OCI-LY1 (cell line): ENCODE data around the gene BDKRB1.

Experiments used
- H2AFZ ChIP-seq: fragments of 200-600 bp; sonication (generic), shearing (Covaris generic); 2 replicates; pipeline ENCODE4 v1.6.0; 2014; ENCODE audit warnings: antibody characterized with exemption, mild to moderate bottlenecking, low read length
- H3F3A ChIP-seq: fragments of 200-600 bp; sonication (generic), shearing (Covaris generic); 2 replicates; pipeline ENCODE4 v1.6.0; 2014; ENCODE audit warnings: mild to moderate bottlenecking, antibody characterized with exemption, low read length, moderate library complexity; ENCODE audit not compliant: insufficient read depth
- H3K27ac ChIP-seq: fragments of 200-600 bp; sonication (generic); 2 replicates; pipeline ENCODE4 v1.5.1; 2014; ENCODE audit warnings: low read length, mixed run types, mild to moderate bottlenecking, low read depth; ENCODE audit not compliant: poor library complexity, severe bottlenecking
- H3K27me3 ChIP-seq: fragments of 200-600 bp; sonication (generic); 2 replicates; pipeline ENCODE4 v1.6.0; 2014; ENCODE audit warnings: antibody characterized with exemption, mild to moderate bottlenecking, low read length, moderate library complexity; ENCODE audit not compliant: insufficient read depth
- H3K36me3 ChIP-seq: fragments of 200-600 bp; sonication (generic); 2 replicates; pipeline ENCODE4 v1.6.1; 2014; ENCODE audit warnings: mild to moderate bottlenecking, antibody characterized with exemption, low read length, moderate library complexity, mixed read lengths; ENCODE audit not compliant: insufficient read depth
- H3K4me1 ChIP-seq: fragments of 200-600 bp; sonication (generic); 2 replicates; pipeline ENCODE4 v1.5.1; 2014; ENCODE audit warnings: mild to moderate bottlenecking, low read length, moderate library complexity; ENCODE audit not compliant: insufficient read depth, severe bottlenecking
- H3K4me2 ChIP-seq: fragments of 200-600 bp; sonication (generic), shearing (Covaris generic); 2 replicates; pipeline ENCODE4 v1.6.1; 2014; ENCODE audit warnings: low read length
- H3K4me3 ChIP-seq: fragments of 200-600 bp; sonication (generic); 2 replicates; pipeline ENCODE4 v1.5.1; 2014; ENCODE audit warnings: low read length, low read depth, mild to moderate bottlenecking, mixed read lengths; ENCODE audit not compliant: poor library complexity, severe bottlenecking
- H3K79me2 ChIP-seq: fragments of 200-600 bp; shearing (Covaris generic); 2 replicates; pipeline ENCODE4 v1.6.1; 2016; ENCODE audit warnings: mixed run types, low read length, mixed read lengths; ENCODE audit not compliant: insufficient read depth
- H3K9ac ChIP-seq: fragments of 200-600 bp; sonication (generic), shearing (Covaris generic); 2 replicates; pipeline ENCODE4 v1.6.1; 2014; ENCODE audit warnings: mild to moderate bottlenecking, low read length, mixed read lengths
- H3K9me2 ChIP-seq: fragments of 200-600 bp; sonication (generic), shearing (Covaris generic); 2 replicates; pipeline ENCODE4 v1.6.1; 2014; ENCODE audit warnings: low read depth, mild to moderate bottlenecking, low read length, mixed read lengths
- H3K9me3 ChIP-seq: fragments of 200-600 bp; shearing (Covaris generic); 2 replicates; pipeline ENCODE4 v1.6.1; 2014; ENCODE audit warnings: low read length, mixed read lengths
- H4K20me1 ChIP-seq: fragments of 200-600 bp; sonication (generic), shearing (Covaris generic); 2 replicates; pipeline ENCODE4 v1.6.0; 2016; ENCODE audit warnings: mild to moderate bottlenecking, low read length; ENCODE audit not compliant: insufficient read depth
- CTCF ChIP-seq: fragments of 200-600 bp; sonication (generic), shearing (Covaris generic); IDR thresholded peaks from 2 replicates; pipeline ENCODE4 v1.5.1; 2017; ENCODE audit warnings: mild to moderate bottlenecking, antibody characterized with exemption, low read length, moderate library complexity, mixed read lengths
- EZH2 ChIP-seq: fragments of 200-600 bp; sonication (generic), shearing (Covaris generic); IDR thresholded peaks from 2 replicates; pipeline ENCODE4 v1.8.0; 2017; ENCODE audit warnings: borderline replicate concordance, mixed run types, mild to moderate bottlenecking, antibody characterized with exemption, low read length, moderate library complexity, mixed read lengths

BDKRB1 gene

DNA sequence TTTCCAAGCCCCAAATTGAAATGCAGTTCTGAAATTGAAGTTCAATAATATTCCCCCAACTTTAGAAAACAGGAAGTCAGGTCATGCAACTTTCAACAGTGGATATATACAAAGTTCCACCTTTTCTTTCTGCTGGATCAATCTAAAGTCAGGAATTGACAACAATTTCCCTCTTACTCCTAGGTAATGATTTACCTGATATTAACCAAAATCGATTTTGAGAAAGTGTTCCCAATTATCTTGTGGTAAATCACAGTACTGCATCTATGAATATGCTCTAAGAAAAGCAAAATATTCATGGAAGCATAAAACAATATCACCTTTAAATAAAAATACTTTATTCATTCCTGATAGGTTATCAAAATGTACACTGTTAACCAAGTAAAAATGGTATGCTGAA is 28.4 kb downstream of the BDKRB1 start:
- H3K4me3 ChIP-seq = no peak overlapping the region
- no peaks in the 10 kb centered on the region for H3K27me3 ChIP-seq
- no peak overlapping the region for H2AFZ ChIP-seq
- H4K20me1 ChIP-seq = no peaks in the 10 kb centered on the region
- no peak overlapping the region for H3K9ac ChIP-seq
- H3K9me2 ChIP-seq = no peaks in the 10 kb centered on the region
- H3K79me2 ChIP-seq = no peaks in the 10 kb centered on the region
- TF ChIP-seq EZH2 = no peak
- no peak for TF ChIP-seq CTCF
- H3K27ac ChIP-seq = no peak overlapping the region
- no peaks in the 10 kb centered on the region for H3K4me1 ChIP-seq
- no peaks in the 10 kb centered on the region for H3F3A ChIP-seq
- peaks cover 24% of the 10 kb centered on the region; the same call in 1 of the 2 replicates for H3K36me3 ChIP-seq
- no peaks in the 10 kb centered on the region for H3K9me3 ChIP-seq
- no peak overlapping the region for H3K4me2 ChIP-seq

GRCh38 chr14:96285667-96286066 is 29.7 kb downstream of the BDKRB1 start:
- H2AFZ ChIP-seq = no peak overlapping the region
- no peaks in the 10 kb centered on the region for H4K20me1 ChIP-seq
- H3K27me3 ChIP-seq = no peaks in the 10 kb centered on the region
- H3K4me1 ChIP-seq = no peaks in the 10 kb centered on the region
- no peaks in the 10 kb centered on the region for H3K9me2 ChIP-seq
- H3K9me3 ChIP-seq = no peaks in the 10 kb centered on the region
- no peaks in the 10 kb centered on the region for H3K79me2 ChIP-seq
- TF ChIP-seq CTCF (no peak), EZH2 (no peak)
- H3K9ac ChIP-seq = no peak overlapping the region
- H3K36me3 ChIP-seq = peaks cover 36% of the 10 kb centered on the region
- H3F3A ChIP-seq = no peaks in the 10 kb centered on the region
- H3K4me2 ChIP-seq = no peak overlapping the region
- H3K4me3 ChIP-seq = no peak overlapping the region
- H3K27ac ChIP-seq = no peak overlapping the region

DNA sequence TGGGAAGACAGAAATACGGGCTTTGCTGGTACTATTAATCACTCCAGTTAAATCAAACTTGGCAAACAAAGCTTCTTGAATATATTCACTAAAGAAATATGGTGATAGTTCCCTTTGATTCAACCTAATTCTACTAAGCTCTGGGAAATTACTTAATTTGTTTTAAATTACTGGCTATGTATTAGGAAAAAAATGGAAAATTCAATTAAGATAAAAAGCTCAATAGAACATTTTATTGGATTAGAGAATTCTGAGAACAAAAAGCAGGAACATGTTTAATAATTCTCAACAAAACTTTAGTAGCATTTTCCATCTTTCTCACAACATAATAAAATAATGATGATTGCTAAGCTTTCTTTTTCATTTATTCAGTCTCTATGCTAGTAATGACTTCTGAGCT is 30.2 kb downstream of the BDKRB1 start:
- H3K9me2 ChIP-seq = no peaks in the 10 kb centered on the region
- H3K4me1 ChIP-seq = no peaks in the 10 kb centered on the region
- peaks cover 40% of the 10 kb centered on the region for H3K36me3 ChIP-seq
- TF ChIP-seq CTCF = no peak
- no peak for TF ChIP-seq EZH2
- H3K27me3 ChIP-seq = no peaks in the 10 kb centered on the region
- no peaks in the 10 kb centered on the region for H3K79me2 ChIP-seq
- H3K4me2 ChIP-seq = no peak overlapping the region
- no peak overlapping the region for H2AFZ ChIP-seq
- no peaks in the 10 kb centered on the region for H3K9me3 ChIP-seq
- no peak overlapping the region for H3K27ac ChIP-seq
- no peaks in the 10 kb centered on the region for H3F3A ChIP-seq
- H3K4me3 ChIP-seq = no peak overlapping the region
- H4K20me1 ChIP-seq = no peaks in the 10 kb centered on the region
- no peak overlapping the region for H3K9ac ChIP-seq
